Measurements from ENCODE around the gene SLAMF7.
A peak's percentile ranks its signal among the peaks of the same experiment; 100 is the strongest.
"Not testable (repeated sequence)": the region's sequence is repeated elsewhere in the genome, so short reads cannot be mapped to it uniquely, and the experiment has no call there.

SLAMF7 gene

DNA sequence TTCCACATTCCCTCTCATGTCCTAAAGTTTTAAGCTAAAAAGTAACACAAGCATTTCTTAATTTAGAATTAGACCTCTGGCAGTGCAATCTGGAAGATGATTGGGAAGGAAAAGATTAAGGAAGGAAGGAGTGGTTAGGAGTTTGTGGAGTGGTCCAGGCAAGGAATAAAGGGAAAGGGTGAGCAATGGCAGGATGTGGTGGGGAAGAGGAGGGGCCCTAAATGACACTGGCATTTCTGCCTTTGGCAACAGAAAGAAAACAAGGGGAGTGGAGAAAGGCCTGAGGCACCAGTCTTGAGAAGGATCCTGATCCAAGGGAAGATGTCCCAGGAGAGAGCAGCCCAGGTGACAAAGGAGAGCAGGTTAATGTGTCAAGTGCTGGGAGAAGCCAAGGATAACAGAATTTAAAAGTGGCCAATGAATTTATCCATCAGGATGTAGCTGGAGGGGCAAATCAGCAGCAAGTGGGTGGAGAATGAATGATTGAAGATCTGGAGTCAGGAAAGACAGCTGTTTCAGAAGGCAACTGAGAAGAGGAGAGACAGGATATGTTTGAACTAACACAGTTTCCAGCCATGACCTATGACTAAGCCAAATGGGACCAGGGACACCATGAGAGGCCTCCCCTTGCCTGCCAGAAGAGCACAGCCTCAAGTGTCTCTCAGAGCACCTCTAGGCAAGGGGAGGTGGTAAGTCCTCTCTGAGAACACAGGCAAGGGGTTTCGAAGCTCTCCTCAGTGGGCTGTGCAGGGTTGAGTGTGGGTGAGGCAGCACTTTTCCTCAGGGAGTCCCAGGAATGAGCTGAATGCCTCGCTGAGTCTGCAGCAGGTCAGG lies 36.1 kb downstream of the SLAMF7 start:
- DNase-seq (ENCODE audit: low spot score), result no peak

DNA sequence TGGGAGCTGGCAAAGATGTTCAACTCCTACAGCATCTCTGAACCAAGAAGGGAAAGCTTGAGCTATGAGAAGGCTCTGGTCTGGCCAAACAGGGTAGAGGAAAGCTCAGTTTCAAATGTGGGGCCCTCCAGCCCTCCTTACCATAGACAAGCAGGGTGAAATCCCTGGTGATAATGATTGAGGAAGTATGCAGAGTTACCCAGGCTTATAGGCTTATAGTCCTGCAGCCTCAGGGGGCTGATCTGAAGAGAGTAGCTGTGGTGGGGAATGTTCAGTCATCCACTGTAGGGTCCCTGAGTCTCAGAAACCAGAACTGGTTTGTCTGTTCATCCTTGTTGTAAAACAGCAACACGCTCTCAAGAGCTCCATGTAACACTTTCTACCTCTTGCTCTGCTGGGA lies 37.1 kb downstream of the SLAMF7 start:
- DNase-seq (ENCODE audit: low spot score), result no peak

DNA sequence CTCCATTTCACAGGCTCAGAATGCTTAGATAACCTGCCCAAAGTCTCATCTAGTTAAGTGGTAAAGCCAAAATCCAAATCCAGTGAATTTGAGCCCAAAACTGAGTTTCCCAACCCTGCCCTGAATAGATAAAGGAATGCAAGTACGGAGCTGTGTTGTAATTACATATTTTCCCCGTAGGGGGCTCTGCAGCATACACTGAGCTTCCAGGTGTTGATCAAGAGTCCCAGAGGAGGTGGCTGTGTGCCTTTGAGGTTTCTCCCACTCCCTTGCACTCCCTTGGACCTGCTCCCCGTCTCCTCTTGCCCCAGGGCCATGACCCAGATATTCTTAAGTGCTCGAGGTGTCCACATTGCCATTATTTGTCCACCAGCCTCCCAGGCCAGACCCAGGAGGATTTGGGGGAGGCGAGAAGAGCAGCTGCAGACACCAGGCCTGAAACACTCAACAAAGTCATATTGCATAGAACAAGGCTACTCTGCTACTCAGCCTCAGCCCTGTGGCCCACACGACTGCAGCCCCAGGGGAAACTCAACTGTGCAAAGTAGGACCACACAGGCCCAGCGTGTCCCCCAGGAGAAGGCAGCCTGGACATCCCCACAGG lies 38.5 kb downstream of the SLAMF7 start:
- peak; percentile 71 for DNase-seq (ENCODE audit: low spot score)

DNA sequence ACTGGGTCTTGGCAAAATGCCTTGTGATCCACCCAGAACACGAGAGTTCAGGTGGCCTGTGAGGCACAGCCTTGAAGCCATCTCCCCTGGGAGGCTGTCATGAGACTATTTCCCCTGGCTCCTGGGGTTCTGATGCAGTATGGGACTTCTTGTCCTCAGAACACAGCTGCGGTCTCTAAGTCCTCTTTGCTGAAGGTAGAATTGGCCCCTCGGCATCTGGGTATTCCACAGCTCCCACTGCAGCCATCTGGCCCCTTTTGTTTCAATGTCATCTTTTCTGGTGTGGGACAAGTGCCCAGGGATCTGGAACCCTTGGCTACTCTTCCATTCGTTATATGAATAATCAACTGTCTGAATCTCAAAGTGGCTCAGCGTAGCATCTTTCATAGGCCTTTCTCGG lies 39.9 kb downstream of the SLAMF7 start:
- no peak for DNase-seq (ENCODE audit: low spot score)

DNA sequence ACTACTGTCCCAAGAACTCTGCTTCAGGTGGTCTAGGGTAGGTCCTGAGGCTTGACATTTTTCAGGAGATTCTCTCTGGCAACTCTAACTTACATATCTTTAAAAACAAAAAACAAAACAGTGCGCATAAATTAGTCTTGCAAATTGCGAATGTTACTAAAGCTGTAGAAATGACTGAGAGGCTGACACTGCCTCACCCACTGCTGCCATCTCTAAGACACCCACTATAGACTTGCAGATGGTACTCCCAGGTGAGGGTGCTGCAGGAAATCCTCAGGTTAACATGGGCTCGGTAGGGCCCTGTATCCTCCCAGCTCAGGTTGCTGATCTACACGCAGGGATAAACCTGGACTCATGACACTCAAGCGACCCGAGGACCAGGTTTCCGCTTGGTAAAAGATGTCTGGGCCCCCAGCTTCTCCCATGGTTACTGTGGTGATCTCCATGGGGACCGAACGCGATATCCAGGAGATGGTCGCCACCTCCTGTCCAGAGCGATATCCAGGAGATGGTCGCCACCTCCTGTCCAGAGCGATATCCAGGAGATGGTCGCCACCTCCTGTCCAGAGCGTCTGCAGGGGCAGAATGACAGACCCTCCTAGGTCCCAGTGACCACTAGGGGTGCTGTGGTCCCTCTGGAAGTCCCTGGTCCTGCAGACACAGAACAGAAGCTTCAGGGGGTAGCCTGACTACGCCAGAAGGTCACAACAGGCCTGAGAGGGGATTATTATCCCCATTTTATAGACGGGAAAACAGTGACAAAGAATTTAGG lies 40.8 kb downstream of the SLAMF7 start:
- peak; percentile 48 for DNase-seq (ENCODE audit: low spot score)

DNA sequence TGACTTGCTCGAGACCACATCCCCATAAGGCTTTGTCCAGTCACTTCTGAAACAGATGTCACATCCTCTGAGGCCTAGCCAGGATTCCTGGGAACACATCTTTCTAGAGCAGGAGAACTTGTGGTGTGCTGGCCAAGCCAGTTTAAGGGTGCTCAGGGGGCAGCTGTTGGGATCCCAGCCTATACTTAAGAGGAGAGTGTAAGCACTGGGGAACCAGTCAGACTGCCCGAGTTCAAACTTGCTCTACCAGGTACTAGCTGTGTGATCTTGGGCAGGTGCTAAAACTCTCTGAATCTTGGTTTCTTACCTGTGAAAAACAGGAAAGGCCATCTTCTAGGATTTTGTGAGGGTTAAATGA lies 41.3 kb downstream of the SLAMF7 start:
- no peak for DNase-seq (ENCODE audit: low spot score)

DNA sequence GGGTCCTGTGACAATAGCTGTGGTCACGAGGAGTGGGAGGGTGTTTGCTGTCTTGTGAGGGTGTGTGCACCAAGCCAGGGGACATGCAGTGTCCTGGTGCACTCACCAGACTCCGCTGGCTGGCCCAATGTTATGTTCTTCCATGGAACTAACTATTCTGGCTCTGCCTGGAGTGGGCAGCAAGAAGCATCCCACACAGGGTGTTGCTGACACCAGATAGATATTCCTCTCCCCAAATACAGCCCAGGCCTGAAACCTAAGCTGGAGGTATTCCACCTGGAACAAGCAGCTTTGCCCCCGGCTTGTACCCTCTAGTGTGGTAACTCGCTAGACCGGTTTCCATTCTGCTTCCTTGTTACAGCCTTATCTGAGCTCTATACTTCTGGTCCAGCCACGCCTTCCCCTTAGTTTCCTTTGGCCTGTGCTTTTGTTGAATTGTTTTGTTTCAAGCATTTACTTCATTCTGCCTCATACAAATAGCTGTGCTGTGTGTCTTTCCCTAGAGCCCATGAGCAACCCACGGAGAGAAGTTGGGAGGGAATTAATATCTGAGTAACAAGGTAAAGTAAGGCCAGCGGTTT lies 42.2 kb downstream of the SLAMF7 start:
- DNase-seq (ENCODE audit: low spot score), result no peak

DNA sequence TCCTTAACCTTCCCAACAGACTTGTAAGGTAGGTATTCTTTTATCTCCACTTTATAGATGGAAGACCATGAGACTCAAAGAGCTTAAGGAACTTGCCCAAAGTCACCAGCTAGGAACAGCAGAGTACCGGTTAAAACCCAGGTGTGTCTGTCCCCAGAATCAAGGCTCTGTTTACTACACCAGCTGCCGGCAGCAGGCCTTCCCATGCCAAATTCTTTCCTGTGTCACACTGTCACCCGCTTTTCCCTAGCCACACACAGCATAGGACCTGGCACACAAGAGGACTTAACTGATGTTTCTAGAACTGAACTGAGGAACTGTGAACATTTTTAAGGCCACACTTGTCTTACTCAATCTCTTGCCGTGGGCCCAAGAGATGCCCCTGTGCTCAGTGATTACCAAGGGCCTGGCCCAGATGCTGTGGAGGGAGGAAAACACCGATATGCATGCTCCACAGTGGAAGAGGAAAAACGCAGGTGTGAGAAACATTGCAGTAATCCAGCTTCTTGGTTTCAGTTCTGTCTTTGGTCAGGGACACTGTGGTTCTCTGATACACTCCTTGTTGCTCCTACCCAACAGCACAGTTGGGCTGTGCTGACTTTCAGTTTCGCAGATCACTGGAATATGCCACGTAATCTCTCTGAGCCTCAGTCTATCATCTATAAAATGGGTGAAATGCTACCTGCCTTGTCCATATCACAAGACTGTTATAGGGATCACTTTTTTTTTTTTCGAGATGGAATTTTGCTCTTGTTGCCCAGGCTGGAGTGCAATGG lies 43.1 kb downstream of the SLAMF7 start:
- DNase-seq (ENCODE audit: low spot score), result peak; percentile 84

DNA sequence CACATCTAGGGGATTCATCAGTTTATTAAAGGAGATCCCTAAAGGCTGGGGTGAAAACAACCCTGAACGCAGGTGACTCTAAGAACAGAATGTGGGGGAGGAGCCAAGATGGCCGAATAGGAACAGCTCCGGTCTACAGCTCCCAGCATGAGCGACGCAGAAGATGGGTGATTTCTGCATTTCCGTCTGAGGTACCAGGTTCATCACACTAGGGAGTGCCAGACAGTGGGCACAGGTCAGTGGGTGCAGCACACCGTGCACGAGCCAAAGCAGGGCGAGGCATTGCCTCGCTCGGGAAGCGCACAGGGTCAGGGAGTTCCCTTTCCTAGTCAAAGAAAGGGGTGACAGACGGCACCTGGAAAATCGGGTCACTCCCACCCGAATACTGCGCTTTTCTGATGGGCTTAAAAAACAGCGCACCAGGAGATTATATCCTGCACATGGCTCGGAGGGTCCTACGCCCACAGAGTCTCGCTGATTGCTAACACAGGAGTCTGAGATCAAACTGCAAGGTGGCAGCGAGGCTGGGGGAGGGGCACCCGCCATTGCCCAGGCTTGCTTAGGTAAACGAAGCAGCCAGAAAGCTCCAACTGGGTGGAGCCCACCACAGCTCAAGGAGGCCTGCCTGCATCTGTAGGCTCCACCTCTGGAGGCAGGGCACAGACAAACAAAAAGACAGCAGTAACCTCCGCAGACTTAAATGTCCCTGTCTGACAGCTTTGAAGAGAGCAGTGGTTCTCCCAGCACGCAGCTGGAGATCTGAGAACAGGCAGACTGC lies 44.1 kb downstream of the SLAMF7 start:
- DNase-seq (ENCODE audit: low spot score), result not testable (repeated sequence)

DNA sequence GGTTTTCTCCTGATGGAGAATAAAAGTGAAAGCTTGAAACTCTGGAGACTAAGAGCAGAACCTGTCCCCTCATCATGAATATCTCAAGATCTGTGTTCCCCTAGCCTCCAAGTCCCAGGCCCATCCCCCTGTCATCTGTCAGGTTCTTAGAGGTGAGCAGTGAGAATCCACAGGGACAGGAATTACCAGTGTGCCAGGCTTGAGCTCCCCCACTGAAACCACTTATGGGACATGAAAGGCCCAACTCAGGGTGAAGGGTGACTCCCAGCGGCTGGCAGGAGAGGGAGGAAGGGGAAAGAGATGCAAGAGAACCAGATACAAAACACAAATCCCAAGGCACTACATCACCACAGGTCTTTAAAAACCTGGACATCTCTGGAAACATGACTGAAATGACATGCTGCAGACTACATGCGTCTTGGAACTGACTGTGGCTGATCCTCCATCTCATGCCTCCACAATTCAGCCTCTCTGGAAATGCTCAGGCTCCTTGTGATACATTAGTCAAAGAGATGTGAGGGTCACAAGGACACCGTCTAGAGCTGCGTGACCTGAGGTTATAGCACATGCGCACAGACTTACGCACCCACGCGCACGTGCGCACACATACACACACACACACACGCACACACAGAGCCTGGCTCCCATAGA lies 50.1 kb downstream of the SLAMF7 start:
- no peak for DNase-seq (ENCODE audit: low spot score)

DNA sequence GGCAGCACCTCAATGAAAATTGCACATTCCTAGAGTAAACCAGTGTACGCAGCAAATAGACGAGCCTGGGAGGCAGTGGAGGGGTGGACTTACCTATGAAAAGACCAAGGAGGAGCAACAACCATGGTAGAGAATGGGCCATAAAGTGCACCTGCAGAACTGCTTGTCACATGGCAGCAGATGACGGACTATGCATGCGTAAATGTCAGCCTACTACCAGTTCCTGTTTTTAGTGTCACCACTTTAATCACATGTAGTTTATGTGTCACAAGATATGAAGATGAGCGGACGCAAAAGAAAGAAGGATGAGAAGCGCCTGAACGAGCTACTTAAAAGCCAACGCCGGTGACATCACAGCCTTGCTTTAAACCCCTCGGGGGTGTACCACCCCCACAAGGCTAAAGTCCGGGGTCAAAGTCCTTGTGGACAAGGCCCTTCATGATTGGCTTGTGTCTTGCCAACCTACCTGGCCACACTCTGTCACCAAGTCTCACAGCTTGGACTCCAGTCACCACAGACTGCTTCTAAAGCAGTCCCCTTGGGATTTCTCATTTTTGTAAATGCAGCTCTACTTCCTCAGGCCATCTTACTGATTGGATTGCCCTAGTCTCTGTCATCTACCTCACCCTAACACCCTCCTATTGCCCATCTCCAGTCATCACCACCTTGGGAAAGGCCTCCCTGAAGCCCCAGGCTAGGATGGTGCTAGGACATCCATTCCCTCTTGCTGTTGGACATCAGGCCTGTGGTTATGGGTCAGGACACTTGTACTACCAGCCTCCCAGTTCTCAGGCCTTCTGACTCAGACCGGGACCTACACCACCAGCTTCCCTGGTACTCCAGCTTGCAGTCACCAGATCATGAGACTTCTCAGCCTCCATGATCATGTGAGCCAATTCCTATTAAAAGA lies 50.9 kb downstream of the SLAMF7 start:
- no peak for DNase-seq (ENCODE audit: low spot score)

DNA sequence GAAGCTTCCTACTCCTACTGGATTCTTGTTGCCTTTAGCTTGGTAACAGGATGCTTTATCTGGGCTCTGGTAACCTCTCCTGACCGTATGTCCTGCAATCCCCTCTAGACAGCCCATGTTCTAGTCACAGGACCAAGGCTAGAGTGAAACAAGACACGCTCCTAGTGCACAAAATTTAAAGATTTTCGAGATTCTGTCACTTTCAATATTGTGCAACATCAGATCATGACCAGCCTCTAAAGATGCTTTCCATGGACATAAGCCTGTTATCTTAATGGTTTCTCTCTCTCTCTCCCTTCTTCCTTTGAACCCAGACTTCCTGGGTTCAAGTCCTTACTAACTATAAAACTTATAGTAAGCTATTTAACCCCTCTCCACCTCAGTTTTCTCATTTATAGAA lies 55.3 kb downstream of the SLAMF7 start:
- no peak for DNase-seq (ENCODE audit: low spot score)

DNA sequence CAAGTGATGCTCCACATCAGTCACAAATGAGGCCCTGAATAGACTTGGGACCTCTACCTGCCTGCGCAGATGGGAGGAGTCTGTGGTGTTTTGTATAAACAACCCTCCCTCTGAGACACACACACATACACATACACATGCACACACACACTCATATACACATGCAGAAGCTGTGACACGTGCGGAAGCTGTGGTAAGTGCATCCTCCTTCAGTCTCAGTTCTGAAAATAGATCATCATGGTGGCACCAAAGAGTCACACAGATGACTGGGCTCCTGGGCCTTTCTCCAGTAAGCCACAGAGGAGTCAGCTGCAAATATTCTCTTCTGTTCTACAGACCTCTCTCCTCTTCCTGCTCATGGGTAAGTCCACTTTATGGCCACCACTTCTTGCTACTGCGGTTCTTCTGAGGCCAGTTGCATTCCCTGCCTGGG lies 56.9 kb downstream of the SLAMF7 start, which contains the start of gene LY9:
Gene LY9 (plus strand): TSS at position 224 of the 433 bp plus-strand sequence. CDS start 14 bp downstream, at position 238.
- peak; percentile 92 for DNase-seq (ENCODE audit: low spot score)

DNA sequence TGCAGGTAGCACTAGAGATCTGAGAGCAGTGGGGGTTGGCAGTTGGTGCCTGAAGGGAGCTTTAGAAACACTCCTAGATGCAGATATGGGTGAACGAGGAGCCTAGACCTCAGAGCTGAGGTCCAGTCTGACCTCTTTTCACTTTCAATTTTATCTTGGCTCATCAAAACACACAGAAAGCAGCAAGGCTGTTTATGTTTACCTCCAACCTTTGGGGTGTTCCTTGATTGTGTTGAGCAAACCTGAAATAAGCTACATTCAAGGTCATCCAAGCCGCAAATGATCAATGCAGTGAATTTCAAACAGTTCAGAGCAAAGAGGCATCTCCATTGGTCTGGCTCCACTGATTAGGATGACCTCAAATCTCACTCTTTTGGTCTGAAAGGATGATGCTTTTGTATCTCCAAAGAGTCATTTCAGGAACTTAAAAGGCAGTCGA lies 58.2 kb downstream of the SLAMF7 start:
- peak; percentile 47 for DNase-seq (ENCODE audit: low spot score)

DNA sequence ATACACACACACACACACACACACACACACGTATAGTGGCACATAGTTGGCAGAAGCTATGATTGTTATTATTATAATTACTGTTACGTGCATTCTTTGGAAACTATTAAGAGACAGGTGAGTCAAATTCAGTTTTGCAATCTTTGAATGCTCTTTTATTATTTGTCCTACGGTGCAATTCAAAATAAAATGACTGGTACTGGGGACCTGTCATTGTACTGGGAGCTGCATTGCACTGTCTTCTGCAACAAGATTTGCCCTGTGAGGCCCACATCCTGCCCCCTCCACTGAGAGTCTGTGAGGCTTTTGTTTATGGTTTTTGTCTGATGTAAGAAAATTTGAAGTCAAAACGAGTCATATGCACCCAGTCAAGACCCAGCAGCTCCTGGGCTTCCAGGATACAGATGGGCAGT lies 58.8 kb downstream of the SLAMF7 start:
- peak; percentile 76 for DNase-seq (ENCODE audit: low spot score)

DNA sequence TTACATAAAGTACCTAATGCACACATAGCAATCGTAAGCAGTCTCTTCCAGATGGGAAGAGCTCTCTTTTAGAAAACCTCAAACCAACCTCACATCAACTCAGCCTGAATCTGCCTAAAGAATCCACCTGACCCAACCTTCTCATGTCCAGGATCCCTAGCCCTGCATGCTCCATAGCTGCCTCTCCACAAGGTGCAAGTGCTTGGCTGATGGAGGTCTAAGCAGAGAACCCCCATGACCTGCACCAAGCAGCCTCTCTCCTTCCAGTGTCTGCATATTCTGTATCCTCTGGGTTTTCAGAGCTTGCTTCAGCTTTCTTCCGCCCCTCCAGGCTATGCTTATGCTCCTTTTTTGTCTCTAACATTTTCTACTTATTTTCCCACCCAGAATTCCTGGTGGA lies 59.4 kb downstream of the SLAMF7 start:
- DNase-seq (ENCODE audit: low spot score), result no peak

DNA sequence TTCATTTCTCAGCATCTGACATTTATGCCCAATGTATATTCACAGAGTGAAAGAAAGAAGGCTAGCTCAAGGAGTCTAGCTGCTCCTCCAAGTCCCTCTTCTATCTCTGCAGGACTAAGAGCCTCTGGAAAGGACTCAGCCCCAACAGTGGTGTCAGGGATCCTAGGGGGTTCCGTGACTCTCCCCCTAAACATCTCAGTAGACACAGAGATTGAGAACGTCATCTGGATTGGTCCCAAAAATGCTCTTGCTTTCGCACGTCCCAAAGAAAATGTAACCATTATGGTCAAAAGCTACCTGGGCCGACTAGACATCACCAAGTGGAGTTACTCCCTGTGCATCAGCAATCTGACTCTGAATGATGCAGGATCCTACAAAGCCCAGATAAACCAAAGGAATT lies 60.6 kb downstream of the SLAMF7 start:
- DNase-seq (ENCODE audit: low spot score), result no peak

DNA sequence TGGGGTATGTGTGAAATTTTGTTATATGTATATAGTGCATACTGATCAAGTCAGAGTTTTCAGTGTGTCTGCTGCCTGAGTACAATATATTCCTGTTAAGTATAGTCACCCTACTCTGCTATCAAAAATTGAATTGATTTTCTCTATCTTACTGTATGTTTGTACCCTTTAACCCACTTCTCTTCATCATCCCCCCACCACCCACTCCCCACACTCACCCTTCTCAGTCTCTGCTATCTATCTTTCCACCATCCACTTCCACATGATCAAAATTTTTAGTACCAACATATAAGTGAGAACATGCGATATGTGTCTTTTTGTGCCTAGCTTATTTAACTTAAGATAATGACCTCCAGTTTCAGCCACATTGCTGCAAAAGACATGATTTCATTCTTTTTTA lies 61.1 kb downstream of the SLAMF7 start:
- DNase-seq (ENCODE audit: low spot score), result no peak

Data from activated CD4-positive, alpha-beta T cell treated with anti-CD3 and anti-CD28 coated beads, Interleukin-2, Interleukin-4, amounts not matched to agents 100 ng/mL and 50 ng/mL, durations not matched to agents 16 hours and 8 hours (primary cell).